ENCODE results near the gene LTO1. TPM values are rescaled to one million over a fixed set of nuclear protein-coding genes. Genes with fewer than 3 reads are reported as not detected.

The LTO1 gene
- total RNA-seq, 4 donors from 2014 or later, result 9.9 to 27.3 (median 20.6) TPM

DNA sequence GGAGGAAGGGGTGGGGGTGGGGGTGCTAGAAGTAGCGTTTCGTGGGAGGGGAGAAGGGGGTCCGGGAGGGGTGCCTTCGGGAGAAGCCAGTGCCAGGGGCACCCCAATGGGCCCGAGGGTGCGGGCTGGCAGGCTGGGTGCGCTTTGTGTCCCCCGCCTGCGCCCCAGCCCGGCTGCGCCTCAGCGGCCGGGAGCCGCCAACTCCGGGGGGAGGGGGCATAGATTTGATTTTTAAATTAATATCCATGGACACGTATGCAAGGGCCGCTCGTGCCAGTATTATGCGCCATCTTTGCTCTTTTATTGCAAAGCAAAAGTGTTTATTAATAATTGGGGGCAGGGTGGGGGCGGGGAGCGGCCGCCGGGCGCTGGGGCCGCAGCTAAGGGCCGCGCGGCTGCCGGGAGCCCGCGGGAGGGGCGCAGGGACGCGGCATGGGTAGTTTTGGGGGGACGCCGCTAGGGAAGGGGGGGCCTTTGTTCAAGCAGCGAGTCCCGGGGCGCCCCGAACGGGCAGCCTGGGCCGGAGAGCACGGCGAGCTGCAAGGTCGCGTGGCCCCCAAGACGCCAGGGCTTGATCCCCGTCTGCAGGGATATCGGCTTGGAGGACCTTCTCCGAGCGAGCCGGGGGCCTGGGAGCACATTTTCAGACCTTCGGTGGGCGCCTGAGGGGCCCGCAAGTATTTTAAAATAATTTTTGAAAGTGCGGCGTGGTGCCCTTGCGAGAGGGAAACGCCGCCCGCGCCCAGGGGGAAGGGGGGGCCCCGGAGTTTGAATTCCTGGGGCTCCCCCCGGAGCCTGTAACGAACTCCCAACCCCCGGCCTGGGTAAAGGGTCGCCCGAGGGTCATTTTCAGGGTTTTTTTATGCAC is 33.2 kb downstream of the LTO1 start:
- no peak for DNase-seq (ENCODE audit: low spot score)
- TF ChIP-seq, protein P1, sequence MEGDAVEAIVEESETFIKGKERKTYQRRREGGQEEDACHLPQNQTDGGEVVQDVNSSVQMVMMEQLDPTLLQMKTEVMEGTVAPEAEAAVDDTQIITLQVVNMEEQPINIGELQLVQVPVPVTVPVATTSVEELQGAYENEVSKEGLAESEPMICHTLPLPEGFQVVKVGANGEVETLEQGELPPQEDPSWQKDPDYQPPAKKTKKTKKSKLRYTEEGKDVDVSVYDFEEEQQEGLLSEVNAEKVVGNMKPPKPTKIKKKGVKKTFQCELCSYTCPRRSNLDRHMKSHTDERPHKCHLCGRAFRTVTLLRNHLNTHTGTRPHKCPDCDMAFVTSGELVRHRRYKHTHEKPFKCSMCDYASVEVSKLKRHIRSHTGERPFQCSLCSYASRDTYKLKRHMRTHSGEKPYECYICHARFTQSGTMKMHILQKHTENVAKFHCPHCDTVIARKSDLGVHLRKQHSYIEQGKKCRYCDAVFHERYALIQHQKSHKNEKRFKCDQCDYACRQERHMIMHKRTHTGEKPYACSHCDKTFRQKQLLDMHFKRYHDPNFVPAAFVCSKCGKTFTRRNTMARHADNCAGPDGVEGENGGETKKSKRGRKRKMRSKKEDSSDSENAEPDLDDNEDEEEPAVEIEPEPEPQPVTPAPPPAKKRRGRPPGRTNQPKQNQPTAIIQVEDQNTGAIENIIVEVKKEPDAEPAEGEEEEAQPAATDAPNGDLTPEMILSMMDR (IDR thresholded peaks at IDR 0.05), result no peak
- no peak for ATAC-seq (ENCODE audit: low FRiP score)

DNA sequence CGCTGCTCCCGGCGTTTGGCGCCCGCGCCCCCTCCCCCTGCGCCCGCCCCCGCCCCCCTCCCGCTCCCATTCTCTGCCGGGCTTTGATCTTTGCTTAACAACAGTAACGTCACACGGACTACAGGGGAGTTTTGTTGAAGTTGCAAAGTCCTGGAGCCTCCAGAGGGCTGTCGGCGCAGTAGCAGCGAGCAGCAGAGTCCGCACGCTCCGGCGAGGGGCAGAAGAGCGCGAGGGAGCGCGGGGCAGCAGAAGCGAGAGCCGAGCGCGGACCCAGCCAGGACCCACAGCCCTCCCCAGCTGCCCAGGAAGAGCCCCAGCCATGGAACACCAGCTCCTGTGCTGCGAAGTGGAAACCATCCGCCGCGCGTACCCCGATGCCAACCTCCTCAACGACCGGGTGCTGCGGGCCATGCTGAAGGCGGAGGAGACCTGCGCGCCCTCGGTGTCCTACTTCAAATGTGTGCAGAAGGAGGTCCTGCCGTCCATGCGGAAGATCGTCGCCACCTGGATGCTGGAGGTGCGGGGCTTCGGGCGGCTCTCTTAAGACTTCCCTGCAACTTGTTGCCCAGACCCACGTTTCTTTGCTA is 34.1 kb downstream of the LTO1 start, which contains the start of gene CCND1:
CCND1 (plus strand) TSS at position 162 of the 587 bp plus-strand sequence; CDS start at position 320, 158 bp downstream.
- TF ChIP-seq, protein P1 (IDR thresholded peaks at IDR 0.05), result no peak
- no peak for ATAC-seq (ENCODE audit: low FRiP score)
- DNase-seq (ENCODE audit: low spot score), result no peak

DNA sequence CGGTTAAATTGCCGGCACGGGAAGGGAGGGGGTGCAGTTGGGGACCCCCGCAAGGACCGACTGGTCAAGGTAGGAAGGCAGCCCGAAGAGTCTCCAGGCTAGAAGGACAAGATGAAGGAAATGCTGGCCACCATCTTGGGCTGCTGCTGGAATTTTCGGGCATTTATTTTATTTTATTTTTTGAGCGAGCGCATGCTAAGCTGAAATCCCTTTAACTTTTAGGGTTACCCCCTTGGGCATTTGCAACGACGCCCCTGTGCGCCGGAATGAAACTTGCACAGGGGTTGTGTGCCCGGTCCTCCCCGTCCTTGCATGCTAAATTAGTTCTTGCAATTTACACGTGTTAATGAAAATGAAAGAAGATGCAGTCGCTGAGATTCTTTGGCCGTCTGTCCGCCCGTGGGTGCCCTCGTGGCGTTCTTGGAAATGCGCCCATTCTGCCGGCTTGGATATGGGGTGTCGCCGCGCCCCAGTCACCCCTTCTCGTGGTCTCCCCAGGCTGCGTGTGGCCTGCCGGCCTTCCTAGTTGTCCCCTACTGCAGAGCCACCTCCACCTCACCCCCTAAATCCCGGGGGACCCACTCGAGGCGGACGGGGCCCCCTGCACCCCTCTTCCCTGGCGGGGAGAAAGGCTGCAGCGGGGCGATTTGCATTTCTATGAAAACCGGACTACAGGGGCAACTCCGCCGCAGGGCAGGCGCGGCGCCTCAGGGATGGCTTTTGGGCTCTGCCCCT is 34.7 kb downstream of the LTO1 start:
- TF ChIP-seq, protein P1 (IDR thresholded peaks at IDR 0.05), result no peak
- ATAC-seq (ENCODE audit: low FRiP score) (no peak), DNase-seq (ENCODE audit: low spot score) (no peak)

DNA sequence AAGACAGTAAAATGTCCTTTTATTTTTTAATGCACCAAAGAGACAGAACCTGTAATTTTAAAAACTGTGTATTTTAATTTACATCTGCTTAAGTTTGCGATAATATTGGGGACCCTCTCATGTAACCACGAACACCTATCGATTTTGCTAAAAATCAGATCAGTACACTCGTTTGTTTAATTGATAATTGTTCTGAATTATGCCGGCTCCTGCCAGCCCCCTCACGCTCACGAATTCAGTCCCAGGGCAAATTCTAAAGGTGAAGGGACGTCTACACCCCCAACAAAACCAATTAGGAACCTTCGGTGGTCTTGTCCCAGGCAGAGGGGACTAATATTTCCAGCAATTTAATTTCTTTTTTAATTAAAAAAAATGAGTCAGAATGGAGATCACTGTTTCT is 35.3 kb downstream of the LTO1 start:
- TF ChIP-seq, protein P1 (IDR thresholded peaks at IDR 0.05), result no peak
- ATAC-seq (ENCODE audit: low FRiP score), result no peak

DNA sequence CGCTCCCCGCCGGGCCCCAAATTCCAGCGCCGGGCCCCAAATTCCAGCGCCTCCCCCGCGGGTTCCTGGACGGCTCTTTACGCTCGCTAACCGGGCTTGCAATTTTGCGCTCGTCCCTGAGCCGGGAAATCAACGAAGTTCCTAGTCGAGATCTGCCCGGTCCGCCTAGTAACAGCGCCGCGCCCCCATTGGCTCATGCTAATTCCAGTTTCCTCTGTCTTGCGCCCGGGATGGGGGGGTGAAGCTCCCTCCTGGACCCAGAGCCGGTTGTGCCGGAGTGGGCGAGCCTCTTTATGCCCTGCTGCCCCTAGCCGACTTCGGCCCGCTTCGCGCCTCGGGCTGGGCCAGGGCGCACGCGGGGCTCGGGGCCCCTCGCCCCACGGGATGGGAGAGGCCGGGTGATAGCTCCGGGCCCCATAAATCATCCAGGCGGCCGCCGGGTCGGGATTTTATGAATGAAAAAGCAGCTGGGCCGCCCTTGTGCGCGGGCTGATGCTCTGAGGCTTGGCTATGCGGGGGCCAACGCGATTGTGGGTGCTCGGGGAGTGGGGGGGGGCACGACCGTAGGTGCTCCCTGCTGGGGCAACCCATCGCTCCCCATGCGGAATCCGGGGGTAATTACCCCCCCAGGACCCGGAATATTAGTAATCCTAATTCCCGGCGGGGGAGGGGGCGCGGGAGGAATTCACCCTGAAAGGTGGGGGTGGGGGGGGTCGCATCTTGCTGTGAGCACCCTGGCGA is 36.0 kb downstream of the LTO1 start:
- ATAC-seq (ENCODE audit: low FRiP score) (peak; percentile 61), DNase-seq (ENCODE audit: low spot score) (peak; percentile 73)
- TF ChIP-seq, protein P1 (IDR thresholded peaks at IDR 0.05), result no peak

More for the DNA sequence above, 35.3 kb downstream of the LTO1 start:
- DNase-seq (ENCODE audit: low spot score), result no peak

Data from omental fat pad (tissue), 4 donors.